Activated CD4-positive, alpha-beta T cell treated with anti-CD3 and anti-CD28 coated beads, Interleukin-2, amount 50 U/mL, for 48 hours (primary cell): ENCODE measurements around the gene ARID1B.
A peak's percentile ranks its signal among the peaks of the same experiment; 100 is the strongest.

ENCODE experiments used
- DNase-seq, 2 experiments: peaks; one replicate each; pipeline ENCODE4 v3.0.0-alpha.2; 2020

The ARID1B gene

DNA sequence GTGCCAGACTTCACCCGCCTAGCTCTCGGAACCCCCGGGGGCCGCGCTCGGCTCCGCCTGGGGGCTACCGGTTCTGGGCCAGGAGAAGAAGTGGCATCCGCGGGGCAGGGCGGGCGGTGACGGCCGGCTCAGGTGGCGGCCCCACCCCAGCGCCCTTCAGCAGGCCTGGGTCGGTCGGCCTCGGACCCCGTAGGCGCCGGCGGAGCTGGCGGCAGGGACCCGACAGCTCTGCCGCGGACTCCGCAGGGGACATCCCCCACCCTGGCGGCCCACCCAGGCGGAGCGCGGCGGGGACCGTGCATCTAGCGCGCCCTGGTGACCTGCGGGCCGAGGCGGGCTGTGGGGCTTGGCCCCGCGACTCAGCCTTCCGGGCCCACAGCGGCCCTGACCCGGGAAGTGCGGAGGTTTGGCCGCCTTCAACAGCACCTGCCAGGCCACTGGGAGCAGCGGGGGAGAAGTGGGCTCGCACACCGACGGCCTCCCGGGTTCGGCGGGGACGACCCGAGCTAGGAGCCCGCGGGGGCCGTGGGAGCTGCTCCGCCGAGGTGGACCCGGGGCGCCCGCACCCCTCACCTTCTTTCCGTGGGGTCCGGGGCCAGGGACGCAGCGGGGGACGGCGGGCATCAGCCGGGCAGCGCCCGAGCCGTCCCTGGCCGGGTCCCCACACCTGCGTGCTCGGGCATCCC is 459.0 kb downstream of the ARID1B start:
- peak in 1 of 2 experiments; percentile 16 for DNase-seq

DNA sequence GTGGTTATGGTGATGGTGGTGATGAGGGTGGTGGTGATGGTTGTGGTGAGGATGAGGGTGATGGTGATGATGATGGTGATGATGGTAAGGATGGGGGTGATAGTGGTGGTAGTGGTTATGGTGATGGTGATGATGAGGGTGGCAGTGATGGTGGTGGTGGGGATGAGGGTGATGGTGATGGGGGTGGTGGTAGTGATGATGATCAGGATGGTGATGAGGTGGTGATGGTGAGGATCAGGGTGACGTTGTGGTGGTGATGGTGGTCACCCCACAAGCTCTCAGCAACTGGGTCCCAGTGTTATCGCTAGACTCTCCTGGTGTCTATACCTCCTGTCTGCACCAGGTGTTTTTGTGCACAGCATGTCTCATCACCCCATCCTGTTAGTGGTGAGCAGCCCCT is 461.2 kb downstream of the ARID1B start:
- no peak for DNase-seq

DNA sequence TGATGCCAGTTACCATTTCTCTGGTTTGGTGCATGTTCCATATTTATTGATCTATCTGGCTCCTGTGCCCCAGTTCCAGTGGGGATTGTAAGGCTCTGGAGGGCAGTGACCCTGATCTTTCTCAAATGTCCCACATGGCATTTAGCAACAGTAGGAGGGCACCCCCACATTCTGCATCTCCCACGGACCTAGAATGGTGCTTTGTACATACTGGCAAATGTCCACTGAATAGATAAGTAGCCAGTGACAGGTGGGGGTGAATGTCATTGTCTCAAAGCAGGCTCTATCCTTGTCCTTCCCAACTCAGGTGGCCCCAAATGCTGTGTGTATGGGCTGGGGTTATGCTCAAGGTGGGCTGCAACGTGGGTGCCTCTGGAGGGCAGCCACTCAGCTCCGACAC is 462.0 kb downstream of the ARID1B start:
- no peak for DNase-seq

DNA sequence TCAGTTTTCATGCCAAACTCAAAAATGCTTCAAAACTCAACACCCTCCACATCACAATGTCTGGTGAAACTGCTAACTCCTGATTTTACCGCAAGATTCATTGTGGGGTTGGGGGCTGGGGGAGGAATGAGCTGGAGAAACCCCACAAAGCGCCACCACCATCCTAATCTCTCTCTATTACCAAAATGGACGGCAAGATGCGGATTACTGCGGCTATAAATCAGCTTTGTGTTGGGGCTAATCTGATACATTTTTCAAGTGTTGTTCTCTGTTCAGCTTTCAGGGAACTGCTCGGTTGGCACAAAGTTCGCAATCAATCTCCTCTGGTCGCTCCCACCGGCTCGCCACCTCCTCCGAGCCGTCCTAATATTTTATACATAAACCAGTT is 462.5 kb downstream of the ARID1B start:
- no peak for DNase-seq

DNA sequence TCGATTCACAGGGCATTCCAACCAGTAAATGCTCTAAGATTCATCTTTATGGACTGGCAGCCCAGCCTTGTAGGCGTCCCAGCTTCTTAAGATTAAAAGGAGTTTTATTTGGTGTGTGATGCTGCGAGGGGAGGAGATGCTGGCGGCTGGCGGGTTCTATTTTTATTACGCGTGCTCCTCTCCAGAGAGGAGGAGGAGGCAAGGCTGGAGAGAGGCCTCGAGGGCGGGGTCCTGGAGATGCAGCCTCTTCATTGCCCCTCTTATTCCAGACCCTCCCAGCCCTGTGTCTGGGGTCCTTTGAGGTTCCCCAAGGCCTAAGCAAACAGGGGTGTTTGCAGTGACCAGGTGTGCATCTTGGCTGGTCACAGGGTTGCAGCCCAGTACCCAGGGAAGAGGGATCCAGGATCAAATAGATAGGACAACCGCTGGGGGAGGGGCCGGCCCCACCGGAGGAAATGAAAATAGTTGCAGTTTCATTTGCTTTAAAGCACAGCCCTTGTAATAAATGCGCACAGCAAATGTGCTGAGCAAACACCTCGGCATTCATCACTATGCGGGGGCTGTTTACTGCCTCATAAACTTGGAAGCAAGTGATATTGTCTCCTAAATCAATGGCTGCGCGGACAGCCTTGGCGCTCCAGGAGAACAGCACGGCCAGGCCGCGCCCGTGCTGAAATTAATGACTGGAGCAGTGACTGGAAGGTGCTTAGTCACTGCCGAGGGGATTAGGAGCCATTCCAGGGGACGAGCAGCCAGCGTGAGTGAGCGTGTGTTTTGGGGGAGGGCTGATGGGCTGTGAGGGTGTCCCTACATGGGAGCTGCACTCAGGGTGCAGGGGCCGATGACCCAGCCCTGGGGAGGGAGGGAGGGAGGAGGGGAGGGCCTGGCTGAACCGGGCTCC is 463.1 kb downstream of the ARID1B start:
- no peak for DNase-seq

DNA sequence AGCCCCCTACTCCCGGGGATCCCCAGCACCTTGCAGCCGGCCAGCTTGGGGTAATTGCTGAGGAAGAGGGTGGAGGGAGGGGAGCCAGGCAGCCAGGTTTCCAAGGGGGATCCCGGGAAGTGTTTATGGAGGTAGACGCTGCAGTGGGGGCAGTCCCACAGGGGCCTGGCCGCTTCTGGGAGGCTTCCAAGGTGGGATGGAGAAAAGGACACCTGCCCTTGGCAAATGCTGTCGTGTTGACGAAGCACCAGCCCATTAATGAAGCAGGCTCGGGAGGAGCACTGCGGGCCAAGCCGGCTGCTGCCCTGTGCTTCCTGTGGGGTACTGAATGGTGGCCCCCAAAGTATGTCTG is 463.8 kb downstream of the ARID1B start:
- DNase-seq = no peak

DNA sequence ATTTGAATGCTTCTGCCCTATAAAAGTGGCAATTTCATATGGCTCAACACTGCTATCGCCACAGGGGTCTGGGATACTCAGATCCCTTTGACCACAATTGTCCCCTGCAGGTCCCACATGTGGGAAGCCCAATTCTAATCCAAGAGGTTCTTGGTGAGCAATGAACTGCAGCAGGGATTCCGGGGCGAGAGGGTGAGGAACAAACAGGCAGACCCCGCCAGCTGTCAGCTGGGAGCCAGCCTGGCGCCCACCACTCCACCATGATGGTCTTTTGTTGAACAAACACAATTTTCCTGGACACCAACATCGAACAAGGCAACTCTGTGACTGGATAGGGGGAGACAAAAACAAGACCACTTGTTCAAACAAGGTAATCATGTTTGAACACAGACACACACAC is 465.6 kb downstream of the ARID1B start:
- DNase-seq = no peak

DNA sequence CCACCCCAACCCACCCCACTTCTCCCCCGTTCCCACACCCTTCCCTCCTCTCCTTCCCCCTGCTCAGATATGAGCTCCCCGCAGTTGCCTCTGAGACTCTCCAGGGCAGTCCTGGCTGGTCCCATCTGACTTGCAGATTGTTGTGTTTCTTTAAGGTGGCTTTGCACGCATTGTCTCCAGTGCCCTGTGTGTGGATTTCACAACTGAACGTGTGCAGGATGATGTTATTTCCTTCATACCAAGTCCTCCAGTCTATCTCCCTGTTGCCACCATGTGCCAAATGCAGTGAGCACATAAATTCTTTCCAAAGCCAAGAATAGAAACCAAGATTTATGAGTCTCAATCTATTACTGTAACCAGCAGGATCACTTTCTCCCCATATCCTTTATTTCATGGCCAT is 467.0 kb downstream of the ARID1B start:
- DNase-seq = no peak

DNA sequence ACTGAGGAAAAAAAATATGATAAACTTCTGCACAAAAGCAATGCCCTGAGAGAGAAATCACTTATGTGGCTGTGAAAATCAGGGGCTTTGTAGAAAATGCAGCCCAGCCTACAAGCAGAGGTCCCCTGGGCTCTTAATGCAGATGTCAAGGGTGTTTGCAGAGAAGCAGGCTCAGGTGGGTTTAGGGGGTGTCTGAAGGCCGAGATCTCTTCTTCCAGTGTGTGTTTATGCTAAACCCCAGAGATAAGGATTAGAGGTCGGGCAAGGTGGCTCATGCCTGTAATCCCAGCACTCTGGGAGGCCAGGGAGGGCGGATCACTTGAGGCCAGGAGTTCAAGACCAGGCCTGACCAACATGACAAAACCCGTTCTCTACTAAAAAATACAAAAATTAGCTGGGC is 467.6 kb downstream of the ARID1B start:
- no peak for DNase-seq

DNA sequence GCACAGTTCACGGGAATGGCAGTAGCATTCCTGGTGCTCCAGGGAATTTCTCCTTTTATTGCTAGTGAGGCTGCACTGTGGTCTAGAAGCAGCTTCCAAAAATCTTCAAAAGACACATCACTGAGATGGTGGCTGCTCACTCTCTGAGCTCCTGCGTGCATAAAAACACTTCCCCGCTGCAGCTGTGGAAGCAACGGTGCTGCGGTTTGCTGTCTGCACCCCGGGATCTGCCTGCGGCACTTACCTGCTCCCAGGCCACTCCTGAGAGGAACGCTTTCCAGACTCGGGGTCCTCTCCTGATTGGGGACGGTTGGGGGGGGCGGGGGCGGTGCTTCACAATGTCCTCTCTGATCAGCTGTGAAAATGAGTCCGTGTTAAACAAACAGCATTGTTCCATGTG is 468.3 kb downstream of the ARID1B start:
- no peak for DNase-seq

DNA sequence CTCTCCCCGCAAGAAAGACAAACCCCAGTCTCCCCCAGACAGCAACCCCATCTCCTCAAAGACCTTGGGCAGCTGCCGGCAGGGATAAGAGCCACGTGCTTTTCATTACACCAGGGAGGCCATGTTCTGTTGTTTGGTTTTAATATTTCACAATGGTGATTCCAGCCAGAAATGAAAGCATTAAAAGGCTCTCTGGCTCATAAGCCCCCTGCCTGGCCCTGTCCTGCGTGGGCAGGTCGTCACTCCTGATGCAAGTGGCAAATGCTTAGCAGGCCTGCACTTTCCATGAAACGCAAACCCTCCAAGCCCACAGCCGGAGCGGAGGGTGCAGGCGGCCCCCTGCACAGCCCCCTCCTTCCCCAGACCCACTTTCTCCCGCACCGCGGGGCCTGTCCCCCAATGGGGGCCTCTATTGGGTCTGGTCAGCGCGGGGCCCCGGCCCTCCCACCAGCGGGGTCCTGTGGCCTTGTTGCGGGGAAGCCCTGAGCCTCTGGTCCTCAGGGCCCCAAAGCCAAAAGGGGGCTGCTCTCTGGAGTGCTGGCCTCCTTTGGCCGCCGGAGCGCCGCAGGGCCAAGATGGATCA is 469.0 kb downstream of the ARID1B start:
- no peak for DNase-seq

DNA sequence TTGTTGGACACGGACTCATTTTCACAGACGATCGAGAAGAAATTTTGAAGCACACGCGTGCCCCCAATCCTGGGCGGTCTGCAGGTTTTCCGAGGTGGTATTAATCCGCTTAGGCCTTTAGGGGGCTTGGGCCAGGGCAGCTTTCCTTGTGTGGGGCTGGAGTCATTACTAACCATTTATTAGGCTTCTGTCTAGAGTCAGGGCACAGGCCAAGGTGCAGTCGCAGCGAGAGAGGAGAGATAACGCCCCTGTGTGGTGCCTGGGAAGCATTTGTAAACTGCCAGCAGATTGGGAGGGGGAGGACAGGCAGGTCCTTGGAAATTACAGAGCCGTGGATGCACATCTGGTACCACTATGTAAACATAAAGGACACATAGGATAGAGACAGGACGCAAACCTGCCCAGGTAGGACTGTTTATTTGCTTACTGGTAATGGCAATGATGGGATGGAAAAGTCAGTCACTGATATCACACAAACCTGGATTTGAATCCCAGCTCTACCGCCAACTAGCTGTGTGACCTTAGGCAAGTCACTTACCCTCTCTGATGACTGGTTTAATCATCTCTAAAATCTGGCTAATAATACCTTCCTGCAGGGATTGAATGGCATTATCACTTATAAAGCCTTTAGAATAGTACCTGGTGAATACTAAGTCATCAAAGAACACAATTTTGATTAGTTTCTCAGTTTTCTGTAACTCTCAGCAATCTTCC is 469.8 kb downstream of the ARID1B start:
- no peak for DNase-seq

DNA sequence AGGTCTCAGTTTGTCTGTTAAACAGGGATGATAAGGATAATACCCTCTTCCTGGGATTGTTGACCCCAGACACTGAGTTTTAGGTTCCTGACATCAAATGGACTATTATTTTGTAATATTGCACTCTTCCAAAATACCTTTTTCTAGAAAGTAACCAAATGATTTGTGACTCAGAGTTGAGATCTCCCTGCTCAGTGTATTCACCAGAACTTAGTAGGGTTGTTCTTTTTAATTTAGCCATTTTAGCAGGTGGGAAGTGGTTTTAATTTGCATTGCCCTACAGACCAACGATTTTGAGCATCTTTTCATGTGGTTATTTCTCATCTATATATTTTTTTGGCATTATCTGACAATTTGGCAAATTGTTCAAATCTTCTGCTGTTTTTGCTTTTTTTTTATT is 471.1 kb downstream of the ARID1B start:
- no peak for DNase-seq

DNA sequence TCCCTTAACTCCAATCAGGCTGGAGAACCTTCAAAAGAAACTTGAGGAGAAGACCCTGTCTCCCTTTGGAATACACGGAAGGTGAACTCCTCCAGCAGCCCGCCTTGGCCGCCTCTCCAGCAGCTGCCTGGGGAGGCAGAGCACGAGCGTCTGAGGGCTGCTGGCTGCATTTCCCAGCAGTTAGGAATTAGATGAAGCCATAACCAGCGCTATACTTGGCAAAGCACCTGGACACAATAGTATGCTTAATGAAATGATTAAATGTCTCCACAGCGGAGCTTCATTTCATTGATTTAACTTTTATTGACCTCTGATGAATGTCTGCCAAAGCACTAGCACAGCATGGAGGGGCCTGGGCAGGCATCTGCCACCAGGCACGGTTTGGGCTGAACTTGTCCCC is 472.6 kb downstream of the ARID1B start:
- no peak for DNase-seq

DNA sequence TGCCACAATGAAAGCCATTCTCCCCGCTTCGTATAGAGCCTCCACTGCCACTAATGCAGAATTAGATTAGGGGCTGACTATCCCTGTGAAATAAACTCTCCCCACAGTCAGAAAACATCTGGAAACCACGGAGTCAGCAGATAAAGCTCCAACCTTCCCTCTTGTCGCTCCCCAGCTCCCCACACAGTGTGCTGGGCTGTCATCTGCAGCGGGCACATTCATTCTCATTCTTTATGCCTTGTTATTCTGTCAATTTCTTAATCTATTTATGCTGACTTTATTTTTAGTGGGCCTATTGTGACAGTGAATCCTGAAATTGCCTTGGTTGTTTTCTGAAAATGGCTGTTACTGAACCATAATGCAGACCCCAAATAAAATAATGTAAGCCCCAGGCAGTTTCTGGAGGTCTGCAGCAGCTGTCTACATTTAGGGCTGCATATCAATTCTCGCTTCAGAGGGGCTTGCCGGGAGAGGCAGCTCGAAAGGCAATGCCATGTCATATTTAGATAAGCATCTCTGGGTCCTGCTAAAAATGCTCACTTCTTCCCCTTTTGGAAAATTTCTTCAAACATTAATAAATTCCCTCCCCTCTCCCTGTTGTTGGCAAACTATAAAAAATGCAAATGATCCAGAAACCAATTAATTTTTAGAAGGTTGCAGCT is 474.5 kb downstream of the ARID1B start:
- no peak for DNase-seq

DNA sequence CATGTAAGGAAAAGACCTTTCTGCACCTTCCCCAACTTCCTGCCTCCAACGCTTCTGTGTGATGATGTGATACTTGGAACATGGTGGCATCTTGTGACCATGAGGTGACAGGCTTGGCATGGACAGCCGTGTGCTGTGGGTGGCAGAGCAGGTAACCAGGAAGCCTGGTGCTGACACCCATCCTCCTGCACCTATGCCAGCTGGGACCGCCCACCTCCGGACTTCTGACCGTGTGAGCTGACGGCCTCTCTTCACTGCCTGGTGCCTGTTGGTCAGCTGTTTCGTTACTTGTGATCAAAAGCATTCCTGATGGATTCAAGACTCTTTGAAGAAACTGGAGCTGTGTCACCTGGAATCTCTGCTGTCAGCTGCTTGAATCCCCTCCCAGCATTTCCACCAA is 475.8 kb downstream of the ARID1B start:
- no peak for DNase-seq

DNA sequence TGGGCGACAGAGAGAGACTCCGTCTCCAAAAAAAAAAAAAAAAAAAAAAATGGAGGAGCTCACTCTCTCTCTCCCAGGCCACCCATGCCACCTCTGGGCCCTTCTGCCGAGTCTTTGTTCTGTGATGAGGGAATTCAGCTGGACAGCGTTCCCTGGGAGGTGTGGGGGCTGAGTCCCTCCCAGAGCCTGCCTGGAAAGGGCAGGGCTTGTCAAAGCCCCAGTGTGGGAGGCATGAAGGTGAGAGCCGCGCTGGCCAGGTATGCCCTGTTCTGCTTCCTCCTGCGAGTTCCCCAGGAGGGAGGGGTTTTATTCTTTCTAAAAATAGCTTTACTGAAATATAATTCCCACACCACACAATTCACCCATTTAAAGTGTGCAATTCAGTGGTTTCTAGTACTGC is 476.5 kb downstream of the ARID1B start:
- DNase-seq = no peak

DNA sequence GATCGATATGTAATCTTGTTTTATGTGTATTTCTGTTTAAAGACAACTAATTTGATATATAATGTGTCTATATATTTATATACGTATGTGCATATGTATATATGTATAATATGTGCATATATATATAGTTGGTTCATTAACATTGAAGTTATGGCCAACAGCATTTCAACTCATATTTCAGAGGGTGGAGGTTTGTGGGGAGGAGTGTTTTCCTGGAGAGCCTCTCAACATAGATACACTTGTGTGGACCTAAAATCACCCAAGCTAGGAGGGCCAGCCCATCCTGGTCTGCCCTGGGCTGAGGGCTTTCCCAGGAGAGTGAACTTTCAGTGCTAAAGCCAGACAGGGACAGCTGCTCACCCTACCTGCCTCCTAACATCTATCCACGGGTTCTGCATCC is 477.4 kb downstream of the ARID1B start:
- DNase-seq = no peak

DNA sequence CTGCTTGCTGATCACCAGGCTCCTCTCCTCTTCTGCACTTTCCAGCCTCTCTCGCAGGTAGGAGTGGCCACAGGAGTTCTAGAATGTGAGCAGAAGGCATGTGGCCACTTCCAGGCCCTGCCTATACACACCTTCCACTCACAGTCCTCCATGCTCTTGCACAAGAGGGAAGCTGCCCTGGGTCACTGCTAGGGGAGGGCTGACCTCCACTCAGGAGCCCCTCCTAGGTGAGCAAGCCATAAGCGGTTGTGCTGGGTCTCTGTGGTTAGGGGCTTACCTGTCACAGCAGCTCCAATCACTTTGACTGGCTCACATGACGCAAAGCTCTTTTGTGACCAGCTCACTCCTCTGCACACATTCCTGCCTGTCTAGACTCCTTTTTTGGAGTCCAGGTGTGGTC is 477.9 kb downstream of the ARID1B start:
- DNase-seq = no peak

DNA sequence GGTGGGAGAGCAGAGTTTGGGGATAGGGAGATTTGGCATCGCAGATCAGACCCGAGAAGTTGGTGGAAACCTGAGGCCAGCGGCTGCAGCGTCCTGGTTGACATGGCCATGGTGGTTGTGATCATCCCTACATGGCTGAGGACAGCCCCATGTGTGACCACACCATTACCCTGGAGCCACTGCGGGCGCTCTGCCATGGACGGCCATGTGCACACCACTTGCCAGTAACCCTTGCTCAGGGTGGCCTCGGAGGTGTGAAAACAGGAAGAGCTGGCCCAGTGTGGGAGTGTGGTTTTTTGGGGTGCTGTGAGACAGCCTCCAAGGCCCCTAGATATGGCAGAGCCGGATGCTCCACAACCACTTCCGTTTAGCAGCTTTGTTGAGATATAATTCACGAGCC is 481.7 kb downstream of the ARID1B start:
- no peak for DNase-seq

DNA sequence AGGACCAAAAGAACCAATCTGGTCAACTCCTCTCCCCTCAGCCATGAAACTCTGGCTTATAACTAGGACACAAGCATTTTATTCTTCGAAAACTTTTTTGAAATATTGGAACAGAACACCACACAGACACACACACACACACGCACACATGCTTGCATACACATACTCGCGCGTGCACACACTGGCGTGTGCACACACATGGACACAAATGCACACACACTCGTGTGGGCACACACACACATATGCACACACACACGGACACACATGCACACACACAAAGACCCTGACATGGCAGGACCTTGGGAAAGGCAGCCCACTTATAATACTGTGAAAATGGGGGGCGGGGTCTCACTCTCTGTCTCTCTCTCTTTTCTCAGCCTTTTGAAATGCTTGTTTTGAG is 482.3 kb downstream of the ARID1B start:
- no peak for DNase-seq
